NCI-H146 treated with DMSO at 0.1 percent for 48 hours (cell line): Measurements from ENCODE around the gene PLA2G2D.
"Not testable (repeated sequence)": the region's sequence is repeated elsewhere in the genome, so short reads cannot be mapped to it uniquely, and the experiment has no call there.

Source experiments
- DNase-seq: peaks from one replicate; lab custom pipeline; 2025; ENCODE audit not compliant: unreplicated experiment; lab: John Stamatoyannopoulos, UW

Gene PLA2G2D

DNA sequence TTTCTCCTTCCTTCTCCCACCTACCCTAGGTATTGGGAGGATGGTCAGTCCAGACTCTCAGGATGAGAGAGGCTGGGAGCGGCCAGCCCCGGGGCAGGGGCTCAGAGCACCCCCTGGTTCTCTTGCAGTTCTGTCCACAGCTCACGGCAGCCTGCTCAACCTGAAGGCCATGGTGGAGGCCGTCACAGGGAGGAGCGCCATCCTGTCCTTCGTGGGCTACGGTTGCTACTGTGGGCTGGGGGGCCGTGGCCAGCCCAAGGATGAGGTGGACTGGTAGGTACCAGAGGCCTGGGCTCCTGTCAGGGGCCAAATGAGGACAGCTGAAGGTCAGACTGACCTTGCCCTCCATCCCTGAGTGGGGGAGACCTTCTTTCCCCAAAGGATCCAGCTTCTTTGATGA is 24.0 kb upstream of the PLA2G2D start:
- DNase-seq = no peak

DNA sequence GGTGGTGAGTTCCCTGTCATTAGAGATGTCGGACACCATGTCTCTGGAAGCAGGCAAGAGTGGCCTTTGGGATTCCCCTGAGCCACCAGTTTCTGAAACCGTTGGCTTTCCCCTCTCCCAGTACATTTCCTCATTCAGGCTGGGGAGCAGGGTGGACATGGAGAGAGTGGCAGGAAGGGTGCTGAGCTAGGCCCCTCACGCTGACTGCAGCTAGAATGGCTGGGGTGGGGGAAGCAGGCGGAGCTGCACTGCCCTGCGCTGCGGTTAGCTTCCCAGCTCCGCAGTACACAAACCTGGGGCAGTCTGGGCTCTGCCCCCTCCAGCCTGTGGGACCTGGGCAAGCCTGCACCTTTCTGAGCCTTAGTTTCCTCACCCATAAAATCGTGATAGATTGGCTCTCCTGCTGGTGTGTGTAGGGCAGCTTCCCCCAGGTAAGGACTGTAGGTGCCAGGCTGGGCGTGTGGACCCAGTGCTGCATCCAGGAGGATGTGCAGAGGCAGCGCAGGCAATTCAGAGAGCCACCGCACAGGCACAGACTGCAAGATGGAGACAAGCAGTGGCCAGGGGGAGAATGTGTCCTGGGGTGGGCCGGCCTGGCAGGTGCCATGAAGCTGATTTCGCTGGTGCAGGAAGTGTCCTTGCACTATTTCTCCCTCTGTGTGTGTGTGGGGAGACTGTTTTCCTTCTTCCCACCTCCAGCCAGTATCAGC is 22.8 kb upstream of the PLA2G2D start:
- DNase-seq = no peak

DNA sequence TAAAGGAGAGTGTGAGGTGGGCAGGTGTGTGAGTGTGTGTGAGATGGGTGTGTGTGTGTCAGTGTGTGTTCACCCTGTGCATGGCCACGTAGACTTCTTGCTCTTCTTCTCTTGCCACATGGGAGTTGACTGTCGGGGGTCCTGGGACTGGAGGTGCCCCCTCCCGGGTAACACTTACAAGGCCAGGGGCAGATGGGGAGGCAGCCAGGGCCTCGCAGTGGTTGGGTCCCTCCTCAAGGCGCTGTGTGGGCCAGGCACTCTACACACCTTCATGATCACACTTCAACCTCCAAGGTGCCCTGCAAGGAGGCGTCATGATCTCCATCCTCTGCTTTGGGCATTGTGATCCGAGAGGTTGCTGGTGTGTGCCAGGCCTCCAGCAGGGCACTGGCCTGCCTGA is 22.1 kb upstream of the PLA2G2D start:
- DNase-seq = no peak

DNA sequence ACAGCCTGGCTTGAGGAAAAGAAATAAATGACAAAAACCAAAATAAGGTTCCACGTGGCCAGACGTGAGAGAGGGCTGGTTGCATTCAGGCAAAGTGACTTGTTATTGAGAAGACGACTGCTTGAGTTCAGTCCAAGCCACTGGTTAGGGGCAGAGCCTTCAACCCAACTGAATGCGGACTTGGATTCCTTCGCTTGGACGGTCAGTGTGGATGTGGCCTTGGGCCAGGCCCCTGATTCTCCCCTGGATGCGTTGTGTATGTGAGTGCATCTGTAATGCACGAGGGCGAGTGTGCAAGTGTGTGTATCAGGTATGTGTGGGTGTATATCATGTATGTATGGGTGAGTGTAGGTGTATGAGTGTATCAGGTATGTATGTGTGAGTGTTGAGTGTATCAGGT is 21.7 kb upstream of the PLA2G2D start:
- DNase-seq = no peak

DNA sequence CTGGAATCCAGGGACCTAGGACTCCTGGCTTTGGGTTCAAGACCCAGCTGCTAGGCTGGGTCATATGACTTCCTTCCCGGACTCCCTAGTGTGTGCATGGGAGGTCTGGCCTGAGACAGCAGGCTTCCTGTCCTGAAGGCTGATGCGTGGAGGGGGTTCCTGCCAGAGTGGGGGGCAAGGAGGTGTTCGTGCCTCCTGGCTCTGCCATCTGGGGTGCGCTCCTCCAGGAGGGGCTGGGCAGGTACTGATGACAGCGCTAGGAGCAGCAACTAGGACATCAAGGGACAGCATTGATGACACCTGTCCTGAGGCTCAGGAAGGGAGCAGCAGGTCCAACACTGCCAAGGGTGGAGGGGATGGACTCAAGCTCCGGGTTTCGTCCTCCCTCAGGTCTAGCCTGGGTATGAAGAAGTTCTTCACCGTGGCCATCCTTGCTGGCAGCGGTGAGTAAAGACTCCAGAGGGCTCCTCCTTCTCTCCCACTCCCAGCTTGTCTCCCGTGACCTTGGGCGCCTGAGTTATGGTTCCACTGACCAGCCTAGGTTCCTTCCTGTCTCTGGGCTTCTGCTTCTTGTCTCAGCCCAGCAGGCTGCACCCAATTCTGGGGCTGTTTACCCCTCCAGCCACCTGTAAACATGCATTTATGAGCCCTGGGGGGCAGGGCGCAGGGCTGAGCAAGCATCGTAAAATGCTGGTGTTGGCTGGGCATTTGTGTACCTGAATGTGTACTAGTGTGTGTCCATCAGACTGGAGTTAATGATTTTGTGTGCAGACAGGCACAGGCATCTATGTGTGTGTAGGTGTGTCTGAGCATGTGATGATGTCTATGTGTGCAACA is 20.7 kb upstream of the PLA2G2D start:
- no peak for DNase-seq

DNA sequence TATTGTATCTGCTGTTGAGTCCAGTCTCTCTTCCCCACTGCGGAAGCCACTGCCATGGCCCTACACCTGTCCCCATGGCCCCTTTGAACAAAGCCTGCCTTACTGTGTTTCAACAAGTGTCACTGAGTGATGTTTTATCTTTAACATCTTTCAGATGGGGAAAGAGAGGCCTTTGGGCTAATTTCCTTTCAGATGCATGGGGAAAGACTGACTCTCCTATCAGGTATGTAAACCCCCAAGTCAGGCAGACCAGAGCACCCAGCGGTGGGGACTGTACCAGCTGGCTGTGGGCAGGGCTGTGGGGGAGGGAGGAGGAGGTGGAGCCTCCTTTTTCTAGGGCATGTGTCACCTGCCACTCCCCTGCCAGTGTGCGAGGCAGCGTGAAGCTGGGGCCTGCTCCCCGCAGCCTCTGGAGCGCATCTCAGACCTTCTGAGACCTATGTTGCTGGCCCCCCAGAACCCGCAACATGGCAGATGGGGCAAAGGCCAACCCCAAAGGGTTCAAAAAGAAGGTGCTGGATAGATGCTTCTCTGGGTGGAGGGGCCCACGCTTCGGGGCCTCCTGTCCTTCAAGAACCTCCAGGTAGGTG is 19.7 kb upstream of the PLA2G2D start, which contains the start of gene PLA2G2F:
Gene PLA2G2F (plus strand): TSS at position 363 of the 590 bp plus-strand sequence. CDS start 105 bp downstream, at position 468.
- no peak for DNase-seq

DNA sequence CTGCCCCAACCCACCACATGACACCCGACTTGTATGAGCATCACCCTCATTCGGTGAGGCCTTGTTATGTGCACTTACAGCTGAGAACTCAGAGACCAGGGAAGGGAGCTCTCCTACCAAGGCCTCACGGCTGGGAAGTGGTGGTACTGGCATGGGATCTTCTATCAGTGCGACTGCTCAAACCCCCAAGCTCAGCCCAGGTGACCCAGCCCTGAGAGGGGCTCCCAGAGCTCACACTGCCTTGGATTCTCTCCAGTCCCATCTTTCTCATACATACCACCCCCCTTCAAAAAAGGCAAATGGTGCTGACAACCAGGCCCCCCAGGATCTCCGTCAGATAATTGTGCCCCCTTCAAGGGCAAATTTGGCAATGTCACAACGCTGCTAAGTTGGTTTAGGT is 19.0 kb upstream of the PLA2G2D start:
- DNase-seq = no peak

DNA sequence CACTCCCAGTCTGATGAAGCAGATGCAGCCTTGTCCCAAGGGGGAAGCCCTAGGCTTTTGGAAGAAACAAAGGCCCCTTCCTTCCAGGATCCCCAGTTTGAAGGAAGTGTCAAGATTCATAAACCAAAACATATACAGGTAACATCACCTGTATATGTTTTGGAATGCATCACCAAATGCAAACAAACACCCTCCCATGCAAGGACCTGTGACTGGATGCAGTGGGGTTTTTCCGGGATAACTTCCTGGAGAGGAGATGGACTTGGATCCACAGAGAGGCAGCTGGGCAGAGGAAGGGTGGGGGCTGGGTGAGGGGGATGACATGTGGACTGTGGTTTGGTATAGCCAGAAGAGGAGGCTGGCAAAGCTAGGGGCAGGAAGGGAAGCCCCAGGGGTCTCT is 18.3 kb upstream of the PLA2G2D start:
- no peak for DNase-seq

DNA sequence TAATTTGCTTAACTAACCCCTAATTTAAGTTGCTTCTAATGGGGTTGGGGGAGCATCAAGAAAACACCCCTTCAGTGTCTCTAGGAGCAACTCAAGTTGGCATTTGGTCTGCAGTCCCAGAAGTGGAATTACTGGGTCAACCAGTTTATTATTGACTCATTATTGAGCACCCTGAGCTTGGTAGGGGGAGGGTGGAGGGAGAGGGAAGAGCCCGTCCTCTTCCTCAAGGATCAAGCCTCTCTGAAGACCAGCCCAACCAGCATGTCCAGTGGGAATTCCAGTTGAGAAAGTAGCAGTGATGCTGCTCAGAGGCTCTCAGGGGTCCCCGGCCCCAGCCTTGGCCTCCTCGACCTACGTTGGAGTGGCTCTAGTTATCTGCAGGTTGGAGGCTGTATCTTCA is 17.7 kb upstream of the PLA2G2D start:
- no peak for DNase-seq

DNA sequence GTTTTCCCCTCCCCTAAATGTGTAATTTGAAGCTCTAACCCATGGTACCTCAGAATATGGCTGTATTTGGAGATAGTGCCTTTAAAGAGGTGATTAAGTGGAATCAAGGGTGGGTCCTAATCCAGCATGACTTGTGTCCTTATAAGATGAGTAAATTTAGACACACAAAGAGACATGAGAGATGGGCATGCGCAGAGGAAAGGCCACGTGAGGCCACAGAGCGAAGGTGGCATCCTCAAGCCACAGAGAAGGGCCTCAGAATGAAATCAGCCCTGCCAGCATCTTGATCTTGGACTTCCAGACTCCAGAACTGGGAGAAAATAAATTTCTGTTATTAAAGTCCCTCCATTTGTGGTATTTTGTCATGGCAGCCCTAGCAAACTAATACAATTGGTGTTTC is 16.9 kb upstream of the PLA2G2D start:
- no peak for DNase-seq

DNA sequence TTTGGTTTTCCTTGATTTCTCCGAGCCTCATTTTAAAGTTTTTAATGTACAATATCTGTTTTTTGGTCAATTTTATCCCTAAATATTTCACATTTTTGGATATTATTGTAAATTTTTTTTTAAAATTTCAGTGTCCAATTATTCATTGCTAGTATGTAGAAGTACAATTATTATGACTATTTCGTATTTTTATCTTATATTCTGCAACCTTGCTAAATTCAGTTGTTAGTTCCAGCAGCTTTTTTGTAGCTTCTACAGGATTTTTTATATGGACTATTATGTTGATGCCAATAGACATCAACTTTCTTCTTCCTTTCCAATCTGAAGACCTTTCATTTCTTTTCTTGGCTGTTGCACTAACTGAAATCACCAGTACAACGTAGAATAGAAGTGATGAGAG is 15.7 kb upstream of the PLA2G2D start:
- DNase-seq = no peak

DNA sequence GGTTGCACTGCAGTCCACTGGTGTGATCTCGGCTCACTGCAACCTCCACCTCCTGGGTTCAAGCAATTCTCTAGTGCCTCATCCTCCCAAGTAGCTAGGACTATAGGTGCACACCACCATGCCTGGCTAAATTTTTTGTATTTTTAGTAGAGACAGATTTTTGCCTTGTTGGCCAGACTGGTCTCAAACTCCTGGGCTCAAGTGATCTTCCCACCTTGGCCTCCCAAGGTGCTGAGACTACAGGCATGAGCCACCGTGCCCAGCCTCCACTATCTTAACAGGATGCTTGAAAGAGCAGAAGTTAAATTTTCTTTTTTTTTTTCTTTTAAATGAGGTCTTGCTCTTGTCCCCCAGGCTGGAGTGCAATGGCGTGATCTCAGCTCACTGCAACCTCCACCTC is 11.2 kb upstream of the PLA2G2D start:
- DNase-seq = not testable (repeated sequence)

DNA sequence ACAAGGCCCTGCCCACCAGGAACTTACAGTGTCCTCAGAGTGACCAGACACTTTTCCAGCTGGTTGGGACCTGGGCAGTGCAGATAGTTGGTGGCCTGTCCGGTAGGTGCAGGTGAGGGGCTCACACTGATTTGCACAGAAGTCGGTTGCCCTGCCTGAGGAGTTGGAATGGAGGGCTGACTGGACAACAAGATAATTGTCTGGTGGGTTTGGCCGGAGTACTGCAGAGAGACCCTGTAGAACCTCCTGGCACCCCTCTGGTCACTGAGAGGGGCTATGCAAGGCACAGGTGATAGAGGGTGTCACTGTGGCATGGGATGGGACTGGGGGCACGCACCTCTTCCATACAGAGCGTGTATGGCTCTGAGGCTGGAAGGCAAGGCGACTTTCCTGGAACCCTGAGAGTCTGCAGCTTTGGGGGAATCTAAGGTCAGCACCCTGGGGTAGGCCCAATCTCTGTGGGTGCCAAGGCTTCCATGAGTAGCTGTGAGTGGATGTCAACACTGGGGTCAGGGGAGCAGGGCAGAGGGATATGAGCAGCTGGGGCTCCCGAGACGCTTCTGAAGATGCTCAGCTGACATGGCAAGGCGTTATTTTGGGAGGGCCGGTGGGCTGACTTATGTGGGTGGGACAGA is 7.6 kb upstream of the PLA2G2D start:
- DNase-seq = no peak

DNA sequence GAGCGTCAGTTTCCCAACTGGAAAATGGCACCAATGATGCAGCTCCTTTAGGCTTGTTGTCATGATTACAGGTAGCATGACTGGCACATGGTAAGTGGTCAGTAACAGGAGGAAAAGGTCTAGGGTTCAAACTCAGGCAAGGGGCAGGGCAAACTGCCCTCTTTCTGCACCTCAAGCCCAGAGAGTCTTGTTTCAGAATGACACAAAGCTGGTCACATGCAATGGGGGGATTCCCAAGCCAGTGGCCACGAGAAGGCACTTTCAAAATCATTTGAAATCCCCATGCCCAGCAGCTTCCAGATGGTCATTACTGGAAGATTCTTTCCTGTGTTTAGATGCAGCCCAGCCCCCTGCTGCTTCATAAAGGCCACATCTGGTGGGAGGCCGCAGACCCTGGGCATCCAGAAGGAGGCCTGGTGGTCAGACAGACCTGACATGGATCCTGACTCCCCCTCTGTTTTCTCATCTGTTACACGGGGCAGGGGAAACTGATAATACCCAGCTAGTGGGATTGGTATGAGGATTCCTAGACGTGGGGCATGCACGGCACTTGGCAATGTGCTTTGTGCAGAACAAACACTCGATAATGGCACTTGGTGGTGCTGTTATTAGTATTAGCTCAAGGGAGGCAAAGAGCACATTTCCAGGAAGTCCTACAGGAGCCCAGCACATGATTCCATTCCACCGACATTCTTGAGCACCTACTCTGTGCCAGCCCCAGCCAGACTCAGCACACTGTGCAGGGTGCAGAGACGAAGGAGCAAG is 6.9 kb upstream of the PLA2G2D start:
- DNase-seq = no peak

DNA sequence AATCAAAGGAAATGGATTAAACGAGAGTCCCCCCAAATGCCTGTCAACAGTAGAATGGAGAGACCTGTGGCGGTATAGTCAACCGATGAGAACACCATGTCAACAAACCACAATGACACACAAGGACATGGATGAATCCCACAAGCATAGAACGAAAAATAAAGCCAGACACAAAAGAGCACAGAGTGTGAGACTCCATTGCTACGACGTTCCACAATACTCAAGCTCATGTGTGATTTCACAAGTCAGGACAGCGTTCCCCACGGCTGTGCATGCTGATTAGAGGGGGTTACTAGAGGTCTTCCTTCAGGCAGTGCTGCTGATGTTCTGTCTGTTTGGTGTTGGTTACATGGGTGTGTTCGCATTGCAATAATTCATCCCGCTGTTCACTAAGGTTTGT is 5.8 kb upstream of the PLA2G2D start:
- no peak for DNase-seq

DNA sequence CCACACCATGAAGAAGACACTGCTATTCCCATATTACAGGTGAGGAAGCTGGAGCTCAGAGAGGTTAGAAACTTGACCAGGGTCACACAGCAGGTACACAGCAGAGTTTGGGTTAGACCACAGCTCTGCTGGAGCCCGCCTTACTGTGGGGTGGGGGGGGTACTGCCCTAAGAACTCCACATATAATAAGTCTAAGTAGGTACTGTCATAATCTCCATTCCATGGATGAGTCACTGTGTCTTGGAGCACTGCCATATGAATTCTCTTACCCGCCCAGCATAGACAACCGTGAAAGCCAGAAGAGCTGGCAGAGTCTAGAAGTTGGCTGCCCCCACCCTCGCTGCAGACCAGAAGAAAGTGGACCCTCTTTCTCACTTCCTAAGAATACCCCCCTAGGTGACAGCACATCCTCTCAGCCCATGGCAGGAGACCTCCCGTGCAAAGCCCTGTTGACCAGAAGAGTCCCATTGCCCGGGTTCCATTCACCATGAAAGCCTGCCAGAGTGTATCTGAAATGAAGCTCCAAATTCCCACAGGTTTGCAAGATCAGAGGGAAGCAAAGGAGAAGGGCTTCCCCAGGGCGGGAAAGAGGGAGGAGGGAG is 5.2 kb upstream of the PLA2G2D start:
- DNase-seq = no peak

DNA sequence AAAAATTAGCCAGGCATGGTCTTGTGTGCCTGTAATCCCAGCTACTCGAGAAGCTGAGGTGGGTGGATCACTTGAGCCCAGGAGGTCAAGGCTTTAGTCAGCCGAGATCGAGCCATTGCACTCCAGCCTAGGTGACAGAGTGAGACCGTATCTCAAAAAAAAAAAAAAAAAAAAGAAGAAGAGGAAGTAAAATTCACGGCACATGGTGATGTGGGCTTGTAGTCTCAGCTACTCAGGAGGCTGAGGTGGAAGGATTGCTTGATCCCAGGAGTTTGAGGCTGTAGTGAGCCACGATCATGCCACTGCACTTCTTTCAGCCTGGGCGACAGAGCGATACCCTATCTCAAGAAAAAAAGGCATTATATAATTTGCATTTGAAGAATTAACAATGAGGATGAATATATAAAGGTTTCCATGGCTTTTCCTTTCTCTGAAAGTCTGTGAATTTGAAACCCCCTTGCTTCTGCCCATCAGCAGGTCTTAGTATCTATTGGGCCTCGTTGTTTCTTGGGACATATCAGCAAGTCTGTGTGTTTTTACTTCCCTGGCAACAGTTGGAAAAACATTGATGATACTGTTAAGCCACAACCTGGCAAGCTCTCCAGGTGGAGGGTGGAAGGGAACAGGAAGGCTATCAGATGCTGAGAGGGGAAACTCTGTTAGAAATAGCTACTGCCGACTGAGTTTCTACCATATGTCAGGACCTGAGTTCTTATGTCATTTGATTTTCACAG is 4.6 kb upstream of the PLA2G2D start:
- DNase-seq = no peak

DNA sequence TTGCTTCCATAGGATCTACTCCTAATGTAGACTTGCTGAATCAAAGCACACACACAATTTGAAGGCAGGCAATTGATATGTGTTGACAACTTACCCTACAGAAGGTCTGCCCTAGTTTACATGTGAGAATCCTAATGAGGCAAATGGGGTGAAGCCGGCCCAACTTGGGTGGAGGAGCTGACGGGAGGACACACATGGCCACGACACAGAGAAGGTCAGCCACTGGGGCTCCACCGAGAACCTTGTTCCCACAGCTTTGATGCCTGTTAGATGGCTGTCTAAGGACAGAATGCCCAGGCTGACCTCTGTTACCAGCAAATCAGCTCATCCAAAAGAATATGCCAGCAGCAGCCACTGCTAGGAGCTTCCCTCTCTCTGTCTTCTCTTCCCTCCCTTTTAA is 1.5 kb upstream of the PLA2G2D start:
- no peak for DNase-seq

DNA sequence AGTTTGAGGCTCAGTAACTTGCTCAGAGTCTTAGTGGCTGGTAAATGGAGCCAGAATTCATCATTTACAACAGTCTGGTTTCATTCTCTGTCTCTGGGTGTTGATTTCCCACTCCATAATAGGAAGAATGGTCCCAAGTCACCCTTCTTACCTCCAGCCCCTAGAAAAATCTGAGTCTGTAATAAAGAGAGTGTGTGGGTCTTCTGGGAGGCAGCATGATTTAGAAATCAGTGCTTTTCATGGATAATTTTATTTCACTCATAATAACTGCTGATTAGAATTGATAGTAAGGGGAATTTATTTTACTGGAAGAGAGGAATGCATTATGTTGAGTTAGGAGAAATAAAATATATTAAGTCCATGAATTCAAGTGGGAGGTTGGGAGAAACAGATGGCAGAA is 2.1 kb downstream of the PLA2G2D start:
- DNase-seq = no peak

DNA sequence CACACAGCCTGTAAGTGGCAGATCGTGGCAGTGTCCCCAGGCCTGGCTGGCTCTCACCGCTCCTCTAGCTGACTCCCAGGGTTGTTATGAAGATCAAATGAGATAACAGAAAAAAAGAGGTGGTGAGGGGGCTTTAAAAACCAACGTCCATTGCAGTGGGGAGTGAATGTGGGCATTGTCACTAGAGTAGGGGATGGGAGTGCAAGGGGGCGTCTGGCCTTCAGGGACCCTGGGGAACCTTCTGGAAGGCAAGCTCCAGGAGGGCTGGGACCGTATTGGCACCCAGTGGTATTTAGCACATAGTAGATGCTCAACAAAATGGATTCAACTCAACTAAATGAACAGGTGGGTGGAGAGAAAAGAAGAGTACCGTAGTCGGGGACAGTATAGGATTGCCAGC is 3.4 kb downstream of the PLA2G2D start:
- no peak for DNase-seq
